H1 (cell line): ENCODE measurements around the gene HTR3E. TPM values are rescaled to one million over a fixed set of nuclear protein-coding genes. Genes with fewer than 3 reads are reported as not detected.

Experiments
- CTCF ChIA-PET: fragments of 300-600 bp; sonication (Branson Sonifier 250); formaldehyde crosslinking; loops from one replicate; lab custom pipeline; 2021; ENCODE audit not compliant: partially characterized antibody; lab: Charles Lee
- POLR2A ChIA-PET: fragments of 300-600 bp; sonication (Branson Sonifier 250); formaldehyde crosslinking; loops from one replicate; lab custom pipeline; 2021; ENCODE audit warnings: inconsistent platforms; ENCODE audit not compliant: partially characterized antibody; lab: Charles Lee
- DNase-seq, 2 experiments: peaks; one replicate each; pipeline versions ENCODE4 v3.0.0 to v3.0.0-alpha.2; 2010 to 2022; ENCODE audit warnings: low spot score in 2 of 2, low read depth in 1 of 2, mixed read lengths in 1 of 2
- FAIRE-seq: peaks from 2 replicates; lab custom pipeline; 2011; peaks lifted over from hg19 to GRCh38; lab: Jason Lieb, UNC
- H2AFZ ChIP-seq: 2 replicates; pipeline ENCODE4 v1.8.1; 2012; ENCODE audit warnings: low read length, inconsistent platforms
- H2AK5ac ChIP-seq: 2 replicates; pipeline ENCODE4 v1.6.1; 2013; ENCODE audit warnings: low read depth, low read length
- H2BK120ac ChIP-seq: replicated peaks from 2 replicates; pipeline ENCODE3; 2013; ENCODE audit warnings: low read depth, low read length, inconsistent platforms
- H2BK12ac ChIP-seq: 2 replicates; pipeline ENCODE4 v1.6.1; 2013; ENCODE audit warnings: low read depth, low read length
- H2BK15ac ChIP-seq: 2 replicates; pipeline ENCODE4 v1.6.1; 2013; ENCODE audit warnings: low read length
- H2BK20ac ChIP-seq: 2 replicates; pipeline ENCODE4 v1.6.1; 2013; ENCODE audit warnings: low read length
- H2BK5ac ChIP-seq: 2 replicates; pipeline ENCODE4 v1.6.1; 2013; ENCODE audit warnings: low read depth, low read length
- H3K14ac ChIP-seq: 2 replicates; pipeline ENCODE4 v1.6.1; 2013; ENCODE audit warnings: inconsistent platforms; ENCODE audit not compliant: insufficient read length
- H3K18ac ChIP-seq: 2 replicates; pipeline ENCODE4 v1.6.1; 2013; ENCODE audit warnings: low read length; ENCODE audit errors: extremely low read depth
- H3K23ac ChIP-seq: 2 replicates; pipeline ENCODE4 v1.6.1; 2013; ENCODE audit warnings: inconsistent platforms; ENCODE audit not compliant: insufficient read length
- H3K23me2 ChIP-seq: 2 replicates; pipeline ENCODE4 v1.6.1; 2013; ENCODE audit warnings: low read depth, low read length
- H3K27ac ChIP-seq: 2 replicates; pipeline ENCODE4 v1.6.1; 2011; ENCODE audit warnings: low read depth, low read length, inconsistent platforms
- H3K27me3 ChIP-seq, 4 experiments: replicated peaks in 1 of 4; 1 replicate in 1 of 4; 2 replicates in 3 of 4; pipeline versions ENCODE4 v1.6.1 to v1.8.1; 2011 to 2013; ENCODE audit warnings: low read length in 3 of 4, mild to moderate bottlenecking in 3 of 4, inconsistent platforms in 2 of 4, mixed read lengths in 2 of 4, moderate library complexity in 1 of 4; ENCODE audit not compliant: control insufficient read depth in 3 of 4, insufficient read depth in 3 of 4; ENCODE audit errors: extremely low read depth in 1 of 4
- H3K36me3 ChIP-seq, 4 experiments: 2 replicates each; pipeline versions ENCODE4 v1.6.1 to v1.8.1; 2011 to 2013; ENCODE audit warnings: mild to moderate bottlenecking in 4 of 4, low read length in 3 of 4, moderate library complexity in 2 of 4, control low read depth in 1 of 4, inconsistent platforms in 1 of 4; ENCODE audit not compliant: insufficient read depth in 4 of 4, control insufficient read depth in 2 of 4
- H3K4ac ChIP-seq: replicated peaks from 2 replicates; pipeline ENCODE3; 2013; ENCODE audit warnings: low read length, low read depth, mixed read lengths, inconsistent platforms; ENCODE audit not compliant: insufficient read length
- H3K4me1 ChIP-seq, 4 experiments: replicated peaks in 1 of 4; 1 replicate in 1 of 4; 2 replicates in 3 of 4; pipeline versions ENCODE4 v1.6.1 to v1.8.1; 2011 to 2013; ENCODE audit warnings: low read length in 3 of 4, inconsistent platforms in 2 of 4, mixed read lengths in 1 of 4; ENCODE audit not compliant: insufficient read depth in 4 of 4, control insufficient read depth in 3 of 4
- H3K4me2 ChIP-seq, 2 experiments: 2 replicates each; pipeline versions ENCODE4 v1.6.1 to v1.8.1; 2011 to 2013; ENCODE audit warnings: low read depth in 2 of 2, low read length in 2 of 2, control low read depth in 1 of 2, inconsistent platforms in 1 of 2, mild to moderate bottlenecking in 1 of 2; ENCODE audit not compliant: insufficient read depth in 1 of 2
- H3K4me3 ChIP-seq, 4 experiments: fragments of 200-600, 300-600 bp in 1 of 4; sonication (generic), shearing (Covaris generic), sonication (Bioruptor Twin) in 1 of 4; 2 replicates each; pipeline versions ENCODE4 v1.5.1 to v1.8.1; 2011 to 2016; ENCODE audit warnings: low read length in 4 of 4, low read depth in 3 of 4, control low read depth in 2 of 4, inconsistent platforms in 2 of 4, mild to moderate bottlenecking in 2 of 4, mixed read lengths in 1 of 4, moderate library complexity in 1 of 4; ENCODE audit not compliant: insufficient read depth in 2 of 4; ENCODE audit errors: extremely low read depth in 1 of 4
- H3K56ac ChIP-seq: replicated peaks from 2 replicates; pipeline ENCODE3; 2013; ENCODE audit warnings: low read depth, mild to moderate bottlenecking, mixed read lengths, low read length, inconsistent platforms; ENCODE audit not compliant: insufficient read length
- H3K79me1 ChIP-seq: 2 replicates; pipeline ENCODE4 v1.6.1; 2013; ENCODE audit warnings: low read depth, low read length, control low read depth
- H3K79me2 ChIP-seq, 2 experiments: 2 replicates each; pipeline versions ENCODE4 v1.6.1 to v1.8.1; 2012 to 2013; ENCODE audit warnings: low read length in 2 of 2, mild to moderate bottlenecking in 2 of 2, inconsistent platforms in 1 of 2; ENCODE audit not compliant: insufficient read depth in 2 of 2, control insufficient read depth in 1 of 2
- H3K9ac ChIP-seq, 4 experiments: replicated peaks in 1 of 4; 1 replicate in 1 of 4; 2 replicates in 3 of 4; pipeline versions ENCODE4 v1.6.1 to v1.8.1; 2011 to 2013; ENCODE audit warnings: low read depth in 3 of 4, low read length in 3 of 4, control low read depth in 2 of 4, mild to moderate bottlenecking in 2 of 4, moderate library complexity in 2 of 4, inconsistent platforms in 1 of 4; ENCODE audit errors: extremely low read depth in 1 of 4
- H3K9me3 ChIP-seq, 2 experiments: 2 replicates each; pipeline versions ENCODE4 v1.6.1 to v1.8.1; 2012 to 2013; ENCODE audit warnings: mild to moderate bottlenecking in 2 of 2, moderate library complexity in 2 of 2, control low read depth in 1 of 2, inconsistent platforms in 1 of 2, low read depth in 1 of 2, low read length in 1 of 2, mixed read lengths in 1 of 2; ENCODE audit not compliant: insufficient read depth in 2 of 2
- H4K20me1 ChIP-seq, 2 experiments: replicated peaks in 1 of 2; 2 replicates each; pipeline versions ENCODE3 to v1.8.1; 2011 to 2013; ENCODE audit warnings: inconsistent platforms in 2 of 2, low read length in 2 of 2, mild to moderate bottlenecking in 1 of 2; ENCODE audit not compliant: insufficient read depth in 2 of 2, control insufficient read depth in 1 of 2
- H4K5ac ChIP-seq: 2 replicates; pipeline ENCODE4 v1.6.1; 2013; ENCODE audit warnings: low read length, low read depth, mixed read lengths, inconsistent platforms; ENCODE audit not compliant: insufficient read length
- H4K8ac ChIP-seq: 2 replicates; pipeline ENCODE4 v1.8.0; 2013; ENCODE audit warnings: mild to moderate bottlenecking, moderate library complexity, low read length, inconsistent platforms; ENCODE audit not compliant: insufficient read depth; ENCODE audit errors: extremely low read depth
- H4K91ac ChIP-seq: replicated peaks from 2 replicates; pipeline ENCODE3; 2013; ENCODE audit warnings: low read length, mixed read lengths, inconsistent platforms; ENCODE audit not compliant: insufficient read length
- KDM4A ChIP-seq: IDR thresholded peaks from one replicate; pipeline ENCODE4 v1.7.1; 2012; ENCODE audit warnings: low read depth, mild to moderate bottlenecking, moderate library complexity, low read length, inconsistent platforms; ENCODE audit not compliant: severe bottlenecking
- NANOG ChIP-seq: IDR thresholded peaks from 2 replicates; pipeline ENCODE4 v1.6.1; 2011; ENCODE audit warnings: low read length, low read depth, mild to moderate bottlenecking, inconsistent platforms; ENCODE audit not compliant: insufficient read depth, poor library complexity, severe bottlenecking
- SIN3A ChIP-seq, 2 experiments: IDR thresholded peaks in 1 of 2; conservative IDR thresholded peaks in 1 of 2; 2 replicates each; pipeline ENCODE4 v1.6.1; 2011 to 2012; ENCODE audit warnings: low read length in 2 of 2, improper control_type of control experiment in 1 of 2, low read depth in 1 of 2, mild to moderate bottlenecking in 1 of 2
- WGBS, 2 experiments: shearing (Covaris generic) in 1 of 2; methylation state at CpG; one replicate each; pipeline versions ENCODE4 v1.1.6 to v1.1.7; 2013 to 2015; ENCODE audit warnings: low lambda C conversion rate in 2 of 2, mixed read lengths in 2 of 2, inconsistent platforms in 1 of 2, low coverage in 1 of 2, missing lambda C conversion rate in 1 of 2; ENCODE audit not compliant: insufficient replicate concordance in 2 of 2, insufficient coverage in 1 of 2, insufficient read length in 1 of 2; ENCODE audit errors: extremely low coverage in 1 of 2, missing lambda C conversion rate in 1 of 2; 5-methylcytosine and 5-hydroxymethylcytosine counted together
- polyA plus RNA-seq, 7 experiments: library from polyadenylated mRNA; depleted of rRNA in 3 of 7; stranded (reverse) in 5 of 7; unstranded in 2 of 7; fragments of >200 nt in 5 of 7; fragments of 200-250 nt in 2 of 7; gene quantifications; 1 replicate in 5 of 7; 2 replicates in 1 of 7; 4 replicates in 1 of 7; pipeline versions ENCODE4 v1.2.1 to v1.2.3, GENCODE V29; 2011 to 2013; ENCODE audit warnings: missing spikeins in 2 of 7, mixed read lengths in 2 of 7
- total RNA-seq: library from RNA; stranded (reverse); fragmentation: NEBNext Ultra II Directional; extraction: Animal tissue kit (Norgen Biotek cat#: 25700); gene quantifications from 2 replicates; pipeline ENCODE4 v1.2.1, GENCODE V29; 2021

HTR3E gene
- total and polyA plus RNA-seq, 2 of the 8 experiments (the other 6 are each of a cell fraction or from before 2014, with no cell fraction given): not detected

GRCh38 chr3:184134746-184135148 is 37.9 kb downstream of the HTR3E start:
- Histone ChIP-seq H3K9me3 (no peaks in the 10 kb centered on the region), H2BK20ac (no peak overlapping the region), H2BK5ac (peak overlapping the region; percentile 82), H4K8ac (peak overlapping the region; percentile 88; the same call in 1 of the 2 replicates), H3K9ac (peak overlapping the region; percentile 38 to 92 (median 76); a peak in 6 of 7 replicates), H3K4ac (no peak overlapping the region), H3K4me2 (peak overlapping the region; percentile 89 to 99), H2BK12ac (peak overlapping the region; percentile 53; the same call in 1 of the 2 replicates), H4K5ac (peak overlapping the region; percentile 69), H4K20me1 (peaks cover 0 to 2% of the 10 kb centered on the region in 2 experiments), H4K91ac (peak overlapping the region; percentile 29), H3K79me1 (no peaks in the 10 kb centered on the region; the same call in 1 of the 2 replicates), H2BK15ac (no peak overlapping the region), H3K14ac (no peak overlapping the region), H2AFZ (peak overlapping the region; percentile 81), H3K36me3 (peaks cover 0 to 3% (median 0%) of the 10 kb centered on the region in 4 experiments; a peak in 1 of 8 replicates), H2BK120ac (no peak overlapping the region), H3K27ac (no peak overlapping the region), H2AK5ac (no peak overlapping the region), H3K79me2 (peaks cover 0 to 35% of the 10 kb centered on the region in 2 experiments; a peak in 3 of 4 replicates), H3K4me3 (peak overlapping the region; percentile 82 to 98 (median 88)), H3K23ac (no peak overlapping the region), H3K23me2 (peaks cover 18% of the 10 kb centered on the region), H3K27me3 (no peaks in the 10 kb centered on the region), H3K56ac (no peak overlapping the region), H3K18ac (peak overlapping the region; percentile 79), H3K4me1 (peaks cover 2 to 9% (median 3%) of the 10 kb centered on the region in 4 experiments; a peak in 4 of 7 replicates)
- TF ChIP-seq NANOG (no peak), SIN3A (conservative IDR thresholded peaks at IDR 0.05 in 1 of 2, IDR thresholded peaks at IDR 0.05 in 1 of 2; ENCODE audit: low read depth in 1 of 2, low read length in 2 of 2) (no peak), KDM4A (peak; percentile 91)
- FAIRE-seq: no peak
- ChIA-PET POLR2A (interaction anchor here (0.6 to 3.1 kb wide), 13 partner anchors 11 to 181 kb away, joined by 3 to 26 read pairs (median 6); partner anchors contain the start of genes ABCF3, CAMK2N2 and DVL3), CTCF (interaction anchor here (1.2 to 3.0 kb wide), 7 partner anchors 10 to 242 kb away, joined by 3 to 25 read pairs (median 4); partner anchors contain the start of gene FAM131A)
- WGBS, 2 experiments: 1% methylated on average over 21 of the region's 21 CpGs; no CpG with 5 or more reads in 1 of the 2 experiments
- DNase-seq: no peak
